ENCODE data around the gene KCNAB2.
"Not testable (repeated sequence)": the region's sequence is repeated elsewhere in the genome, so short reads cannot be mapped to it uniquely, and the experiment has no call there.

Gene KCNAB2

GRCh38 chr1:6056572-6056948 is 10.9 kb downstream of the KCNAB2 start:
- DNase-seq (ENCODE audit: low read depth), result no peak

GRCh38 chr1:6057170-6057845 is 11.6 kb downstream of the KCNAB2 start:
- DNase-seq (ENCODE audit: low read depth), result no peak

GRCh38 chr1:6059866-6060265 is 14.2 kb downstream of the KCNAB2 start:
- no peak for DNase-seq (ENCODE audit: low read depth)

GRCh38 chr1:6062670-6063069 is 17.0 kb downstream of the KCNAB2 start:
- DNase-seq (ENCODE audit: low read depth), result no peak

GRCh38 chr1:6063532-6064053 is 17.9 kb downstream of the KCNAB2 start:
- DNase-seq (ENCODE audit: low read depth), result not testable (repeated sequence)

GRCh38 chr1:6065093-6065858 is 19.6 kb downstream of the KCNAB2 start:
- DNase-seq (ENCODE audit: low read depth), result no peak

- DNase-seq (ENCODE audit: low read depth), result no peak
These were observed 21.0 kb downstream of the KCNAB2 start for GRCh38 chr1:6066680-6067079.

GRCh38 chr1:6068073-6068472 is 22.4 kb downstream of the KCNAB2 start:
- no peak for DNase-seq (ENCODE audit: low read depth)

- no peak for DNase-seq (ENCODE audit: low read depth)
These were observed 23.2 kb downstream of the KCNAB2 start for GRCh38 chr1:6068932-6069331.

GRCh38 chr1:6069573-6069972 is 23.9 kb downstream of the KCNAB2 start:
- no peak for DNase-seq (ENCODE audit: low read depth)

GRCh38 chr1:6070450-6070974 is 24.8 kb downstream of the KCNAB2 start:
- no peak for DNase-seq (ENCODE audit: low read depth)

GRCh38 chr1:6071219-6071618 is 25.5 kb downstream of the KCNAB2 start:
- DNase-seq (ENCODE audit: low read depth), result no peak

- DNase-seq (ENCODE audit: low read depth), result no peak
These were observed 27.2 kb downstream of the KCNAB2 start for GRCh38 chr1:6072774-6073479.

GRCh38 chr1:6073480-6074053 is 27.9 kb downstream of the KCNAB2 start:
- DNase-seq (ENCODE audit: low read depth), result no peak

- DNase-seq (ENCODE audit: low read depth), result no peak
These were observed 28.7 kb downstream of the KCNAB2 start for GRCh38 chr1:6074192-6074901.

- no peak for DNase-seq (ENCODE audit: low read depth)
These were observed 30.1 kb downstream of the KCNAB2 start for GRCh38 chr1:6075748-6076147.

- not testable (repeated sequence) for DNase-seq (ENCODE audit: low read depth)
These were observed 31.4 kb downstream of the KCNAB2 start for GRCh38 chr1:6077061-6077460.

- DNase-seq (ENCODE audit: low read depth), result no peak
These were observed 31.8 kb downstream of the KCNAB2 start for GRCh38 chr1:6077506-6077905.

GRCh38 chr1:6077919-6078318 is 32.2 kb downstream of the KCNAB2 start:
- DNase-seq (ENCODE audit: low read depth), result no peak

GRCh38 chr1:6080469-6080868 is 34.8 kb downstream of the KCNAB2 start:
- DNase-seq (ENCODE audit: low read depth), result no peak

- no peak for DNase-seq (ENCODE audit: low read depth)
These were observed 36.2 kb downstream of the KCNAB2 start for GRCh38 chr1:6081901-6082300.

All from non-pigmented ciliary epithelial cell (primary cell).